GM21825 (cell line): ENCODE measurements around the gene PLCH1.

ENCODE experiments used
- ATAC-seq: cut with Tn5 transposase; IDR thresholded peaks from one replicate; pipeline ENCODE4 v1.9.1; 2021; ENCODE audit warnings: mild to moderate bottlenecking, moderate library complexity; ENCODE audit not compliant: unreplicated experiment

Gene PLCH1

DNA sequence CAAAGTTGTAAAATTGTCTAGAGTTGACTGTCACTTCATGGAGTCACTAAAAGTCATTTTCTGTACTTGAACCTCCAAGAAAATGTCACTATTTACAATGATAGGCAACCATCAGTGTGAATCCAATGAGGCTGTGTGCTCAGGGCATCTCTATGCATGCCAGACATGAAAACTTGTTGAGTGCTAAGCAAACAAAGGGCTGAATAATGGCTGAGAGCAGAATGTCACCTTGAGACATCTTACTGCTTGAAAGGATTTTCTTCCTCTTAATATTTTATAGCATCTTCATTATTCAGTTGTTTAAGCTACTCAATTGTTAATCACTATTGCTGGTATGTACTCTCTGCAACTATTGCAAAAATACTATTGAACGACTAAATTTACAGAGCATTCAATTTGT, 184.7 kb downstream of the PLCH1 start:
- no peak for ATAC-seq

DNA sequence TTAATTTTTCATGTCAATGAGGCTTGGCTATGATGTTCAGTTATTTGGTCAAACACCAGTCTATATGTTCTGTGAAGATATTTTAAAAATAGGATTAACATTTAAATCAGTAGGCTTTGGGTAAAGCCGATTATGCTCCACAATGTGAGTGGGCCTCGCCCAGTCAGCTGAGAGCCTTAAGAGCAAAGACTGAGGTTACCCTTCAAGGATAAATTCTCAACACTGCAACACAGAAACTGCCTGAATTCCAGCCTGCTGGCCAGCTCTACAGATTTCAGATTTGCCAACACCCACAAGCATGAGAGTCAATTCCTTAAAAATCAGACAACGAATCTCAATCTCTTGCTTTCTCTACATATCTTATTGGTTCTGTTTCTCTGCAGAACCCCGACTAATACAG, 188.3 kb downstream of the PLCH1 start:
- no peak for ATAC-seq

DNA sequence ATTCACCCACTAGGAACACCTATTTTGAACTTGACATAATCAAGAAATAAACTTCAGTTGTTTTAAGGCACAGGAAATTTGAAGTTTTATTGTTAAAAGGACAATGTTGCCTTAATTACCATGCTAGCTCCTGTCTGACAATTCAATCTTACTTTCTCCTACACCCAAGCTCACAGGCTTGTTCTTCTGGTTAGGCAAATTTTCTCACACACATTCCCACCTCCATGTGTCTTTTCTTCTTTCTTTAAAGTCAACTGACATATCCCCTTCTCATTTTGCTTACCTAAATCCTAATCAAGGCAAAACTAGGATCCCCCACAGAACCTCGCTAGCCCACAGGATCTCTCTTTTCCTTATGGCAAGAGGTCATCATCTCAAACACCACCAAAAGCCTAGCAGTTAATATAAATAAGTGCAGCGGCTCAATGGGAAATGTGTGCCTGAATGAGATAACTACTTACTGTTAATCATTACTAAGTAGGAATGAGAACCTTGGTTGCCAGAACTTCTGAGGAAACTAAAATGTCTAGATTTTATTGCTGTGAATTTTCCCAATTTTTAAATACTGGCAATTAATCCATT, 189.3 kb downstream of the PLCH1 start:
- no peak for ATAC-seq

DNA sequence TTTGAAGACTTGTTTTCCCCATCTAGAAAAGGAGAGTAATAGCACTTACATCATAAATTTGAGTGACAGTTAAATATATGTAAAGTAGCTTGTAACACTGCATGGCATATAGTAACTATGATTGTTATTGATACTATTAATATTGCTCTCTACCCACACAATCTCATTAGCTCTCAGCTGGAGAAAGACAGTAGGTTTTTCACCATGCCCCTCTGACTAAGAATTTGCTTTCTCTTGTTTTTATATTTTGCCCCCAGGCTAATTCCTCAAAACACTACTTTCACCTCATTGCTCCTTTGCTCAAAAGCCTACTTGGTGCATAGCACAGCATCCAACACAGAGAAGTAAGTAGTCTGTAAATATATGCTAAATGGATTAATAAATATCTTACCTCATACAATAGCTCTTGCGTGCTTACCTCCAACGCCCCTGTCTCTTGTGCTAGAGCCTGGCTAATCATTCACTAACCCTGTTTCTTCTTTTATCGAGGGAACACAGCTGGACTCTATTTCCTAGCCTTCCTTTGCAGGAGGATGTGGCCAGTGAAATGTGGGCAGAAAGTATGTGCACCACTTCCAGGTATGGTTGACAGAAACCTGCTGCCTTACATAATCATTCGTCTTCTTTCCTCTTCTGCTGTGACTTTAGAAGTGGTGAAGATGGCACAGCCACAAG, 190.0 kb downstream of the PLCH1 start:
- peak; percentile 84 for ATAC-seq

DNA sequence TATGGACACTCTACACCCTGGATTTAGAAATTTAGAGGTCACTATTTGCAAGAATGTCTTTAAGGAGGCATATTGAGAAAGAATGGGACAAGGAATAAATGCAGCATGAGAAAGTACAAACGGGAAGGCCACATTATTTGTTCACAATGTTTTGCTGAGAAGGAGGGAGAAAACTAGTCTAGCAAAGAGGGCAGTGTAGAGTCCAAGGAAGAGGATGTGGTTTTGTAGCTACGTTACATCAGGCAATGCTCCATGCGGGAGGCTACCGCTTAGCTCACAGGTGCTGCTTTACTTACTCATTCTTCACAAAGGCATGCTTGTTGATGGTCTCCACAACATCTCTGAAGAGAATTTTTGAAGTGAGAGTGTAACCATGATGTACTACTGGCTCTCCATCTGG, 191.1 kb downstream of the PLCH1 start:
- ATAC-seq: peak; percentile 51

DNA sequence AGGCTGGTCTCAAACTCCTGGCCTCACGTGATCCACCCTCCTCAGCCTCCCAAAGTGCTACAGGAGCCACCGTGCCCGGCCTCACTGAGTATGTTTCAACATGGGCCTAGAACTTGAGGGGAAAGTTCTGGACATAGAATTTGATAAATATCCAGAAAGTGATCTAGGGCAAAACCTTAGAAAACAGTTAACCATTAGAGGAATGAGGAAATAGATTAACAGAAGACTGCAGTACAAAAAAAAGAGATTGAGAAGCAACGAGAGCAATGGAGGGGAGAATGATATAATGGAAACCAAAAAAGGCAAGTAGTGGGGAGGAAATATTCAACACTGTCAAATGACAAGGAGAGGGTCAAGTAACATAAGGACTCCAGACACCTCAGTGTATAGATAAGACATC, 191.5 kb downstream of the PLCH1 start:
- no peak for ATAC-seq

DNA sequence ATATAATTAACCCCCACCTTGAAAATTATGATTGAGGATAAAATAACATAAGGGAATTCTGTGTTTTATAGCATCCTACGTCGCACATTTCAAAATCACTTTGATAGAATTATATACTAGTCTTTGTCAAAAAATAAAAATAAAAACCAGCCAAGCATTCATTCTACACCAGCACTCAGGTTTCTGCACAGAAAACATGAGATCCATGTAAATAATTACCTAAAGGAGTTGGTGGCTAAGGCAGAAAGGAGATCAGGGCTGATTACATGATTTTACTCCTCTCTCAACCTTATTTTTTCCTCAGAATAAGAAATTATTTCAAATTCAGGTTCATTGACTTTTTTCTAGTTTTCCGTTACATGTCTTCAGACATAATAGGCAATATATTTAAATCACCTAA, 194.5 kb downstream of the PLCH1 start:
- no peak for ATAC-seq

DNA sequence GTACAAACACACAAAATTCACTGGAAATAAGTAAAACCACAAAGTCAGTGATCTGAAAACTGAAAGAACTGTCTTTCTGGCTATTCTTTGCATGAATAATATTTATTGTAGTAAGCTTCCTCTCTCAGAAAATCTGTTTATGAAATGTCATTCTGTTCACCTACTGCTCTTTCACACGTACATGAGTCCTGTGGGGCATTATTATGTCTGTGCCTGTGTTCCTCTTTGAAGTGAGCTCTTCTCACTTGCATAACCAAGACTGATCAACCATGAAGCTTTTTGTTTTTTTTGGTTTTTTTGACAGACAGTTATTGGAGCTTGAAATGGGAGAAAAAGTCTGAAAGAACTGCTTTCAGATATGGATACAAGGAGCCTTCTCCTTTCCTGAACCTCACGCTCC, 195.8 kb downstream of the PLCH1 start:
- peak; percentile 94 for ATAC-seq

DNA sequence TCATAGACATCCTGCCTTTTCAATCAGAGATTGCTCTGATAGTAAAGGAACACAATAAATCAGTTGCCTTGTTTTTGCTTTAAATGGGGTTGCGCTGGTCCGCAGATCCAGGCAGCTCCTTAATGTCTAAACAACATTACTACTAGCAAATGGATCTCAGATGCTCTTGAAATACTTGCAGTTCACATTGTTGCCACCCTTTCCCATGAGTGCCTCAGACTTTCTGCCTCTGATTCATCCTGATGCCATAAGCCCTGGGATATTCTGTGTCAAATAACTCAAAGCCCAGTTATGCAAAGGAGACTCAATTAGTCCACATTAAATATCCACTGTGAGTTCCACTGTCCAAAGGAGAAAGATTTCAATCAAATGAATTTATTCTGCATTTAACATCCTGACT, 196.7 kb downstream of the PLCH1 start:
- ATAC-seq: no peak

DNA sequence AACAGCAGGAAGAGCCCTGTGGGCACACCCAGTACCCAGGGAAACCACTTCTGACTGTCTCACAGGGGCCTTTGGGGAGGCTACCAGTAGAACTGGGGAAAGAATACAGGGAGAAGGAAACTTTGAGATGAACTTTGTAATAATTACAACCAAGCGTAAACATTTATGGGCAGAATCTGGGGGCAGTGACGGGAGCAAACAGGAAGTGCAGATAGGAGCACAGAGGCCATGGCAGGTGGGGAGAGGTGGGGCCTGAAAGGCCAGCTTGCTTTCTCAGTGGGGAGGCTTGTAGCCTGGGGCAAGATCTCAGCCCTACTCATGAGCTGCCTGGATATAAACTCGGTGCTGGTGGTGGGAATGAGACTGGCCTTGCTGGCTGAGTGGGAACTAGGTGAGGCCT, 209.8 kb downstream of the PLCH1 start:
- no peak for ATAC-seq

DNA sequence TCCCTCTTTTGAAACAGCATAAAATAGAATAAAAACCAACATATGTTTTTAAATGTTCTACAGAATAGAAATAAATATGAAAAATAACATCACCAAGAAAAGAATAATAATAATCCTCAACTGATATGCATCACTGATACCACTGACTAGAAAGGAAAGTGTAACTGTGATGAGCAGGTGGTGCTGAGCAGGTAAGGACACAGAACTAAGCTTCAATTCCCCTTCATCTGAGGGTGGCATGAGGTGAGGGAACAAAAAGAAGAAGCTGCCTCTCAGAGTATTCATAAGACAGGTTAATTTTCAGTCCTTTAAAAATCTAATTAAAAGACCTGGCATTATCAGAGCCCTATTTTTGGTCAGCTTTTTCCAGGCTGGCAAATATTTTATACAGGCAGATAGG, 216.3 kb downstream of the PLCH1 start:
- no peak for ATAC-seq

DNA sequence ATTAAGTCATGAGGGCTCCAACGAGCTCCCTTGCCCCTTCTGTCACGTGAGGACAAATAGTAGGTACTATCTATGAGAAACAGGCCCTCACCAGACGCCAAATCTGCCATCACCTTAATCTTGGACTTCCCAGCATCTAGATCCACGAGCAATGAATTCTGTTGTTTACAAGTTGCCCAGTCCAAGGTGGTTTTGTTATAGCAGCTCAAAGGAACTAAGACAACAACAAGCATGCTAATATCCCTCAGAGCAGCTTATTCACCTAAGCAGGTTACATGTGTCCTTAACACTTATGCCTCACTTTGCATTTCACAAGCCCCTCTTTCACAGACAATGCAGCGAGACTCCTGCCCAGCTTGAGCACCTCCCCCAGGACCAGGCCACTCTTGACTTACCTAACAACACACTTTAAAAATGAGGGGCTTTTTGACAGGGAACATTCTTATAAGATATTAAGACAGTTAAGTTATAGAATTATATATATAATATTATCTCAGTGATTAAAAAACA, 219.5 kb downstream of the PLCH1 start:
- no peak for ATAC-seq

DNA sequence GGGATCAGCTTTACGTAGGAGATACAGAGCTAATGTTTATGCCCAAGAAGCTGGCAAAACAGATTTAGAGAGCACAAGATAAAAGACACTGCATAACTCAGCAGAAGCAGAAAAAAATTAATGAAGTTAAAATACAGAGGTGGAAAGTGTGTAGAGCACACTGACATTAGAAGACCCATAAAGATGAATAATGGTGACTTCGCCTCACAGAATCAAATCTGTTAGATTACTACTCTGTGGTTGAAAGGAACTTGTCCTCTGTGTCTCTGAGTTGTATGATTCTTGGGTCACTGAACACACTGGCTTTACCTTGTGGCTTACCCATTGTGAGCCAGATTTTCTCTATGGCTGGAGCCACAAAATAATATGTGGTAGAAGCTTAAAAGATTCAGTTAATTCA, 224.4 kb downstream of the PLCH1 start:
- no peak for ATAC-seq

DNA sequence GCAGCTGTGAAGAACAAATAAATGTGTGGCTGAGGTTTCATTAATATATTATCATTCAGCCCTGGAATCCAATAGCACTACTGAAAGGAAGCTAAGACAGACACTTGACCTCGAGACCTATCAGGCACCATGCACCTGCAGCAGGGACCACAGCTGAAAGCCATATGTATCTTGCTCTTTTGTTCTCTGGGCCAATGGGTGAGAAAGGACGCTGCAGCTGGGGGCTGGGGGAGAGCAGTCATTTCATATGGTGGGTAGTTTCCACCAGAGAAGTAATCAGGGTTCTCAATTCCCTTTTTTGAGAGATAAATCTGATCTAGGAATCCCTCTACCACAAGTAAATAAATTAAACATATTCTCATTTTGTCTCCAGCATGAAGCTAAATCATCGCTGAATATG, 225.8 kb downstream of the PLCH1 start:
- ATAC-seq: no peak

DNA sequence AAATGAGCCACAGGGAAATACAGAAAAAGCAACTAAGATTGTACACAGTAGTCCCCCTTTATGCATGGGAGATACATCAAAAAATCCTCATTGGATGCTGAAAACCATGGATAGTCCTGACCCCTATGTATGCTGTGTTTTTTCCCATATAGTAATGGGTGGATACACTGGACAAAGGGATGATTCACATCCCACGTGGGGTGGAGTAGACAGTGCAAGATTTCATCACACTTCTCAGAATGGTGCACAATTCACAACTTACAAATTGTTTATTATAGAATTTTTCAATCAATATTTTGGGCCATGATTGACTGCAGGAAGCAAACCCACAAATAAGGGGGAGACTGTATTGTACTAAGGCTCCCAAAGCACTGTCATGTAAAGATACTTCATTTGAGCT, 227.0 kb downstream of the PLCH1 start:
- ATAC-seq: no peak

DNA sequence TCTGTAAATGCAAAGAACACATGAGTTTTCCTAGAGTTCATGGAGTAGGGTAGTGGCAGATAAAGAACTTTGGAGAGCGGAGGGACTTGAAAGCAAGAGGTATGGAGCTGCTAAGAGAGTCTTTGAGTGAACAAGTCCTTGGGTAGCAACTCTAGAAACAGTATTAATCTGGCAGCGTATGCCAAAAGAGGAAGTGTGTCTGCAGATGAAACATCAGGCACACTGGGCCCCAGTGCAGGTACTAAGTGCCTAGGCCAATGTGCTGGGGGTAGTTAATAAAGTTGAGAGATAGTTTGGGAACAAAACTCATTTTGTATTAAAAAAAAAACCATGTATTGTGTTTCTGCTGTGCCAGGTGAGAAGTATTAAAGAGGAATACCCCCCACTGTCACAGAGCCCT, 228.4 kb downstream of the PLCH1 start:
- ATAC-seq: no peak

DNA sequence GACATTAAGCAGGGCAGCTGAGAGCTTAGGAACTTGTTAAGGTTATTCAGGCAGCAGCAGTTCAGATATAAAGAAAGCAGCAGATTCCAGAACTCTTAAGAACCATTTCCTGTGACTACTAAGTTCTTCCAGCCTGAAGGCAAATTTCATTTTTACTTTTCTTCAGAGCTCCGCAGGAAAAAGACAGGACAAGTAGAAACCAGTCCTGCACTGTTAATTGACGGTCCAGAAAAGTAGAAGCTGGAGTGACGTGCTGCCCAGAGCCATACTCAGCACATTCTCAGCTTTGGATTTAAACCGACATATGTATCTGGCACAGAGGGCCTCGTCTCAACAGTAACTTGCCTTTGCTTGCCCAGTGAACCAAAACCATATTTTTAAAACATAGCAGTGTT, 232.0 kb downstream of the PLCH1 start:
- no peak for ATAC-seq

DNA sequence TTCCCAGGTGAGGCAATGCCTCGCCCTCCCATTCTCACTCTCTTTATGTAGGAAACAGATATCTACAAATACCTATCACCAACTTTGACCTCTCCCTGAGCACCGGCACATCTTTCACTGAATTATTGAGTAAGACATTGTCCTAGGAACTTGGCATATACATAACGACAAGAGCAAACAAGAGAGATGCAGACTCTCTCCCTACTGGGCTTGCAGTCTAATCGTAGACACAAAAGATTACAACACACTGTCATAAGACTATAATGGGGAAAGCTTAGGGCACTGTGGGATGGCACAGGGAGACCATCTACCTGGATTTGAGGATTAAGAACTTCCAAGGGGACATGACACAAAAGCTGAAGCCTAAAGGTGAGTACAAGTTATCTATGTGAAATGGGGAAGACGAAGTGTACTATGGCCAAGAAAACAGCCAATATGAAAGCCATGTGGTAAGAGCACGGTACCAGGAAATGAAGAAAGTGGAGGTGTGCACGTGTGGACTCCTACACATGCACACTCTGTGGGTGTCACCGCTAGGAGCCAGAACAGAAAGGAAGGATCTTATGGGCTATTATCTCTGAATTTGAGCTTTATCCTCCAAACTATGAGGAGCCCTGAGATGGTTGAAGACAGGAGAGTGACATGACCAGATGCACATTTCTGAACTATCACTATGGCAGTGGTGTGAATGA, 232.6 kb downstream of the PLCH1 start:
- ATAC-seq: no peak

DNA sequence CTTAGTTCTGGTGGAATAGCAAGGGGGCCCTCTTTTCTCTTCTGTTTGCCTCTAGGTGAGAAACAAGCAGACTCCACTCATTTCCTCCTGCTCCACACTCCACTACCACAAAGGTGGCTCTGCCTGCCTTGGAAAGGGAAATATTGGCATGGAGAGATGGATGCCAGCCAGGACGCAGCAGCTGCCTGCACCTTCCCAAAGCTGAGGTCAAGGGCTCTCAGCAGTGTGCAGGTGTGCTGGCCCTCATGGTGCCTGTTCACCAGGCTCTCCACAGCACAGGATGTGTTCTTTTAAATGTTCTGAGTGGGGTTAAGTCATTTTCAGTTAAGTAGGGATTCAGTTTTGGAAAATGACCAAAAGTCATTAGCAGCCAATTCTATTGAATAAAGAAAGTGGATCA, 240.2 kb downstream of the PLCH1 start:
- ATAC-seq: no peak

DNA sequence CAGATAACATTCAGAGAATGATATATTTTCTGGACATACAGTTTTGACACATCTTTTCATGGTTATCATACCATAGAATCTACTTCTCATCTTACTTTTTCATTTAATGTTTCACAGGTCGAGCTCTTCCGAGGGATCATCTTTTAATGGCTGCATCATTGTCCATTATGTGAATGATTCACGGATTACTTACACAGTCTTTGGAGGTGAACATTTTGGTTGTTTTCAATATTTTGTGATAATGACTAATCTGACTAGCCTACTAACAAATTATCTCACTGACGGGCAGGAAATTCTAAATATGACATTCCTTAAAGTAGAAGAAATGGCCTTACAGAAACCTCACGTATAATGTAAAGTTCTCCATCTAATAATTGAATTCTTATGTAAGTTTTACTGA, 242.2 kb downstream of the PLCH1 start:
- ATAC-seq: no peak

DNA sequence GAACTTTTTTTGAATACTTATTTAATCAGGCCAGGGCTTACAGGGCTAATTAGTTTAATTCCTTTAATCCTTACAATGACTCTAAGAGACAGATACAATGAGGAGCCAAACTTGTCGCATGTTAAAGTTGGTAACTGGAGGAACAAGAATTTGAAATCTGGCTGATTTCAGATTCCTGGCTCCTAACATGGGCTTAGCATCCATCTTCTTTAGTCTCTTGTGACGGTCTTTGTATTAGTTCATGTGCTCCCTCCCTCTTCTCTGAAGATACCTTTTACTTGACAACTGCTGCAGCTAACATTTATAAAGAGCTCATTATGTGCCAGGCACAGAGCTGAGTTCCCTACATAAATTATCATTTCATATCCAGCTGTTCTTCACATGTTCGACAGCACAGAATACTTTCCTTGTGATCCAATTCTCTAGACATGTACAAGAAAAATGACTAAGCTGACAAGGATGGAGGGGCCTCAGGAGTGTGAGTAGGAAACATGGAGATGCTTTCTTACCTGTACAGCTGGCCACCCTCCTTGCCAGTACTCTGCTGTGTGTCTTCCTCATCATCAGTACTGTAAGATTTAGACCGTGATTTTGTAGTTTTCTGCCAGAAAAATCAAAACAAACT, 244.6 kb downstream of the PLCH1 start:
- no peak for ATAC-seq
